Lung (tissue), 12 donors: ENCODE measurements around the gene TBL1Y. TPM values are rescaled to one million over a fixed set of nuclear protein-coding genes. Genes with fewer than 3 reads are reported as not detected.

Experiments used
- ATAC-seq: fragments of 200-7000 bp; cut with Tn5 transposase; one replicate; pipeline ENCODE4 v1.9.1; 2020; ENCODE audit warnings: moderate number of reproducible peaks; ENCODE audit not compliant: insufficient read depth, low FRiP score
- DNase-seq, 3 donors: peaks; one replicate each; pipeline ENCODE4 v3.0.0-alpha.2; 2013 to 2017
- H3K27ac ChIP-seq, 2 donors: one replicate each; pipeline ENCODE4 v1.5.1; 2013; ENCODE audit warnings: mild to moderate bottlenecking in 2 of 2, moderate library complexity in 2 of 2, control low read depth in 1 of 2, inconsistent platforms in 1 of 2, low read depth in 1 of 2, low read length in 1 of 2
- H3K27me3 ChIP-seq, 3 donors: one replicate each; pipeline ENCODE4 v1.5.1; 2013; ENCODE audit warnings: low read length in 2 of 3; ENCODE audit not compliant: control insufficient read depth in 3 of 3, insufficient read depth in 3 of 3
- H3K36me3 ChIP-seq, 4 donors: one replicate each; pipeline ENCODE4 v1.5.1; 2013; ENCODE audit warnings: low read length in 4 of 4, mild to moderate bottlenecking in 1 of 4, moderate library complexity in 1 of 4; ENCODE audit not compliant: control insufficient read depth in 4 of 4, insufficient read depth in 4 of 4
- H3K4me1 ChIP-seq, 5 donors: one replicate each; pipeline ENCODE4 v1.5.1; 2013; ENCODE audit warnings: low read length in 5 of 5, mild to moderate bottlenecking in 2 of 5, moderate library complexity in 1 of 5; ENCODE audit not compliant: control insufficient read depth in 5 of 5, insufficient read depth in 5 of 5
- H3K4me3 ChIP-seq: one replicate; pipeline ENCODE4 v1.5.1; 2013; ENCODE audit warnings: mild to moderate bottlenecking, control low read depth, moderate library complexity
- H3K9ac ChIP-seq, 2 donors: one replicate each; pipeline ENCODE4 v1.5.1; 2013; ENCODE audit warnings: low read length in 2 of 2, control low read depth in 1 of 2; ENCODE audit not compliant: insufficient read depth in 1 of 2
- H3K9me3 ChIP-seq, 4 donors: one replicate each; pipeline ENCODE4 v1.5.1; 2013; ENCODE audit warnings: low read length in 3 of 4, mild to moderate bottlenecking in 1 of 4, moderate library complexity in 1 of 4; ENCODE audit not compliant: control insufficient read depth in 4 of 4, insufficient read depth in 3 of 4
- CTCF ChIP-seq: IDR thresholded peaks from 2 replicates; pipeline ENCODE4 v1.5.1; 2012; ENCODE audit warnings: mild to moderate bottlenecking; ENCODE audit errors: control extremely low read depth, extremely low read depth
- WGBS, 2 donors: extraction: QIAGEN DNeasy Blood & Tissue Kit; methylation state at CpG; one replicate each; pipeline ENCODE4 v1.1.7; 2013; 5-methylcytosine and 5-hydroxymethylcytosine counted together
- polyA plus RNA-seq, 2 donors: library from polyadenylated mRNA; stranded (reverse); fragments of 200-250 nt; gene quantifications; one replicate each; pipeline ENCODE4 v1.2.1, GENCODE V29; 2013
- total RNA-seq, 2 donors: library from RNA; depleted of rRNA in 1 of 2; stranded (reverse); fragments of >200 nt in 1 of 2; gene quantifications; one replicate each; pipeline ENCODE4 v1.2.1, GENCODE V29; 2014 to 2021
- donor health status: control.
- donor health status: control.
- donor health status: Bipolar disorder and iron deficiency.
- donor health status: healthy.
- donor health status: DM: yes; HTN: yes; CAD: no.

The TBL1Y gene
- total and polyA plus RNA-seq, 4 donors: 0.18 TPM; not detected in 3

GRCh38 chrY:7008578-7009355, 98.3 kb downstream of the TBL1Y start:
- Histone ChIP-seq H3K4me3 (no peak overlapping the region), H3K27me3 (no peaks in the 10 kb centered on the region), H3K9ac (no peak overlapping the region), H3K4me1 (no peaks in the 10 kb centered on the region), H3K9me3 (no peaks in the 10 kb centered on the region), H3K27ac (no peak overlapping the region), H3K36me3 (no peaks in the 10 kb centered on the region)
- 79% methylated on average over 6 of the region's 6 CpGs; no CpG with 5 or more reads in 1 of the 2 donors for WGBS, 2 donors
- ATAC-seq (no peak), DNase-seq (no peak)
- TF ChIP-seq CTCF: no peak

GRCh38 chrY:7013051-7013450, 102.6 kb downstream of the TBL1Y start:
- no peak overlapping the region for H3K27ac ChIP-seq
- H3K4me3 ChIP-seq: no peak overlapping the region
- WGBS, 2 donors: 86% methylated on average over 2 of the region's 2 CpGs; no CpG with 5 or more reads in 1 of the 2 donors
- H3K36me3 ChIP-seq: no peaks in the 10 kb centered on the region
- no peak for TF ChIP-seq CTCF
- H3K4me1 ChIP-seq: no peaks in the 10 kb centered on the region
- H3K27me3 ChIP-seq: no peaks in the 10 kb centered on the region
- no peak for ATAC-seq
- no peak for DNase-seq
- no peaks in the 10 kb centered on the region for H3K9me3 ChIP-seq
- no peak overlapping the region for H3K9ac ChIP-seq

- no peak for TF ChIP-seq CTCF
- H3K36me3 ChIP-seq: no peaks in the 10 kb centered on the region
- no peak for DNase-seq
- H3K27ac ChIP-seq: no peak overlapping the region
- H3K9ac ChIP-seq: no peak overlapping the region
- no peaks in the 10 kb centered on the region for H3K4me1 ChIP-seq
- H3K4me3 ChIP-seq: no peak overlapping the region
- no peaks in the 10 kb centered on the region for H3K9me3 ChIP-seq
- WGBS, 2 donors: 76% methylated on average over 4 of the region's 4 CpGs; no CpG with 5 or more reads in 1 of the 2 donors
- no peaks in the 10 kb centered on the region for H3K27me3 ChIP-seq
- no peak for ATAC-seq
Observed at GRCh38 chrY:7016521-7016920, 106.0 kb downstream of the TBL1Y start.
